NCI-H524 (cell line): ENCODE measurements around the gene FAM228A.
A peak's percentile ranks its signal among the peaks of the same experiment; 100 is the strongest.
"Not testable (repeated sequence)": the region's sequence is repeated elsewhere in the genome, so short reads cannot be mapped to it uniquely, and the experiment has no call there.

Source experiments
- DNase-seq, 2 experiments: peaks; one replicate each; lab custom pipeline; 2025; lab: John Stamatoyannopoulos, UW

The FAM228A gene

GRCh38 chr2:24174851-24175277 lies at the start of gene FAM228A:
Gene FAM228A, plus strand, starts transcription at chr2:24175053. Its CDS starts 428 bp downstream, at chr2:24175481.
- DNase-seq: no peak

GRCh38 chr2:24125956-24126355 lies 48.9 kb upstream of the FAM228A start:
- no peak for DNase-seq

- DNase-seq: no peak
Observed at GRCh38 chr2:24132543-24132942, 42.3 kb upstream of the FAM228A start.

GRCh38 chr2:24140305-24140704 lies 34.5 kb upstream of the FAM228A start:
- not testable (repeated sequence) for DNase-seq

GRCh38 chr2:24147364-24147763 lies 27.5 kb upstream of the FAM228A start:
- no peak for DNase-seq

- DNase-seq: no peak
Observed at GRCh38 chr2:24152413-24153197, 22.2 kb upstream of the FAM228A start.

- DNase-seq: no peak
Observed at GRCh38 chr2:24153478-24153877, 21.4 kb upstream of the FAM228A start.

GRCh38 chr2:24158131-24158530 lies 16.7 kb upstream of the FAM228A start:
- DNase-seq: no peak

GRCh38 chr2:24159708-24160107 lies 15.1 kb upstream of the FAM228A start:
- no peak for DNase-seq

GRCh38 chr2:24160761-24161160 lies 14.1 kb upstream of the FAM228A start:
- DNase-seq: no peak

- no peak for DNase-seq
Observed at GRCh38 chr2:24162494-24162893, 12.4 kb upstream of the FAM228A start.

- DNase-seq: no peak
Observed at GRCh38 chr2:24163186-24163585, 11.7 kb upstream of the FAM228A start.

GRCh38 chr2:24163601-24164000 lies 11.3 kb upstream of the FAM228A start:
- no peak for DNase-seq

- DNase-seq: peak in 1 of 2 experiments; percentile 11
Observed at GRCh38 chr2:24164416-24164973, 10.4 kb upstream of the FAM228A start.

- no peak for DNase-seq
Observed at GRCh38 chr2:24169023-24169422, 5.8 kb upstream of the FAM228A start.

GRCh38 chr2:24175631-24176187 lies 856 bp downstream of the FAM228A start:
- DNase-seq: no peak

- no peak for DNase-seq
Observed at GRCh38 chr2:24176326-24176725, 1.5 kb downstream of the FAM228A start.

- no peak for DNase-seq
Observed at GRCh38 chr2:24179683-24180082, 4.8 kb downstream of the FAM228A start.

GRCh38 chr2:24181849-24182248 lies 7.0 kb downstream of the FAM228A start:
- DNase-seq: peak; percentile 22 to 76

GRCh38 chr2:24182507-24182906 lies 7.7 kb downstream of the FAM228A start:
- no peak for DNase-seq

GRCh38 chr2:24183366-24184069 lies 8.7 kb downstream of the FAM228A start:
- DNase-seq: no peak

GRCh38 chr2:24189551-24189950 lies 14.7 kb downstream of the FAM228A start:
- DNase-seq: no peak

- no peak for DNase-seq
Observed at GRCh38 chr2:24190503-24190902, 15.7 kb downstream of the FAM228A start.
